HG02973 (cell line): Measurements from ENCODE around the gene MACF1.

ENCODE experiments used
- ATAC-seq: cut with Tn5 transposase; IDR thresholded peaks from one replicate; pipeline ENCODE4 v1.9.1; 2021; ENCODE audit warnings: moderate library complexity; ENCODE audit not compliant: unreplicated experiment

MACF1 gene

GRCh38 chr1:39261712-39262221, 57.3 kb downstream of the MACF1 start:
- ATAC-seq, result no peak

GRCh38 chr1:39262802-39263201, 58.3 kb downstream of the MACF1 start:
- no peak for ATAC-seq

DNA sequence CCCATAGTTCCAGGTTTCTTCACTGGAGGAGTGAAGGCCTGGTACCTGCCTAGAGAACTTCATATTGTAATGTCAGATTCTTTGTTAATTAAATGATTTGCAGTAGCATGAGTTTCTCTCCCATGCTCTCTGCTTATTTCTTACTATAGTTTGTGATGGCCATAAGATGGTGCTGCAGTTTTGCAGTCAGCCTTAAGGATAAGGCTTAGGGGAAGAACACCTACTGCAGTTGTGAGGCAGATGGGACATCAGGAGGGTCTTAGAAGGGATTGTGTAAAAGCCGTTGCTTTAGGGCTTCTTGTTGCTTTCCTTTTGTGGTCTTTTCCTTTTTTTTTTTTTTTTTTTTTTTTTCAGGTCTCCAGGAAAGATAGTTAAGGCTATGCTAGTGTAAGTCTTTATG, 61.8 kb downstream of the MACF1 start:
- ATAC-seq, result no peak

GRCh38 chr1:39266792-39267191, 62.3 kb downstream of the MACF1 start:
- ATAC-seq, result no peak

- ATAC-seq, result no peak
Observed at GRCh38 chr1:39268112-39268581, 63.7 kb downstream of the MACF1 start.

GRCh38 chr1:39268906-39269305, 64.4 kb downstream of the MACF1 start:
- no peak for ATAC-seq

GRCh38 chr1:39269349-39269748, 64.9 kb downstream of the MACF1 start:
- ATAC-seq, result no peak

- ATAC-seq, result peak; percentile 48
Observed at GRCh38 chr1:39269791-39270342, 65.4 kb downstream of the MACF1 start.

- no peak for ATAC-seq
Observed at GRCh38 chr1:39270368-39270767, 65.9 kb downstream of the MACF1 start.

GRCh38 chr1:39272027-39272797, 67.7 kb downstream of the MACF1 start:
- no peak for ATAC-seq

DNA sequence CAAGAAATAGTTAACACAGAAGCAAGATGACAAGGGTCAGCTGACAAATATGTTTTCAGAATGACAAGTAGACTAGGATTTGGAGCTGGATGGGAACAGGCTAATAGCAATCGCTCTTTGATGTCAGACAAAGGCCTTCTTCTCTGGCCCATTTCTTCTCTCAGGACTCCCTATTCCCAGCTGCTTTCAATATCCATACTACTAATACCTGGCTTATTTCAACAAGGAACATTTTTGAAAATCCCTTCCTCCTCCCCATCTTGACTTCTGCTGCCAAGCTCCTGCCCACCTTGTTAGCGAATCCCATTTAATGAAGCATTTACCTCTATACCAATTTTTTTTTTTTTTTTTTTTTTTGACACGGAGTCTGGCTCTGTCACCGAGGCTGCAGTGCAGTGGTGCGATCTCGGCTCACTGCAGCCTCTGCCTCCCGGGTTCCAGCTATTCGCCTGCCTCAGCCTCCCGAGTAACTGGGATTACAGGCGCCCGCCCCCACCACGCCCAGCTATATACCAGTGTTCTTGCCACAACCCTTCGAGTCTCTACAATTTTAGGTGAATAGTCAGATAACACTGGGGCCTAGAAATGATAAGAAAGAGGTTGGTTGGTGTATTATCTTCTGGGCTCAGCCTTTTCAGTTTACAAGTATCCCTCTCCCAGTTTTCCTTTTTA, 68.4 kb downstream of the MACF1 start:
- no peak for ATAC-seq

DNA sequence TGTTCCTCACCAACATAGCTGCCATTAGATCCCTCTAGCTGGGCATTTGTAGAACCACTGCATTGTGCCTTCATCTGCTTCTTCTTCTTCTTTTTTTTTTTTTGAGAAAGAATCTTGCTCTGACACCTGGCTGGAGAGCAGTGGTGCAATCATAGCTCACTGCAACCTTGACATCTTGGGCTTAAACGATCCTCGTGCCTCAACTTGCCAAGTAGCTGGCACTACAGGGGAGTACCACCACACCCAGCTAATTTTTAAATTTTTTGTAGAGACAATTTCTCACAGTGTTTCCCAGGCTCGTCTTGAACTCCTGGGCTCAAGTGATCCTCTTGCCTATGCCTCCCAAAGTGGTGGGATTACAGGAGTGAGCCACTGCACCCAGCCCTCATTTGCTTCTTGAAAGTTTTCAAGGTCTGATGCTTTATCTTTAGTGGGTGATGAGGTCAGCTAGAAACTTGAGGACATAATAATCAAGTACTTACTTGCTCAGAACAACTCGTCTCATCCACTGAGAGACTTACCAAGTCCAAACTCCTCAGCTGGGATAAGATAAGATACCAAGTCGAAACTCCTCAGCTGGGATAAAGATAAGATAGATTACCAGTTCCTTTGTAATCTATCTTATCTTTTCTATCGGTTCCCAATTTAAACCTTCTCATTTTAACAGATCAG, 71.5 kb downstream of the MACF1 start:
- ATAC-seq, result no peak

GRCh38 chr1:39277879-39278278, 73.4 kb downstream of the MACF1 start:
- ATAC-seq, result no peak

- no peak for ATAC-seq
Observed at GRCh38 chr1:39282537-39283216, 78.2 kb downstream of the MACF1 start.

DNA sequence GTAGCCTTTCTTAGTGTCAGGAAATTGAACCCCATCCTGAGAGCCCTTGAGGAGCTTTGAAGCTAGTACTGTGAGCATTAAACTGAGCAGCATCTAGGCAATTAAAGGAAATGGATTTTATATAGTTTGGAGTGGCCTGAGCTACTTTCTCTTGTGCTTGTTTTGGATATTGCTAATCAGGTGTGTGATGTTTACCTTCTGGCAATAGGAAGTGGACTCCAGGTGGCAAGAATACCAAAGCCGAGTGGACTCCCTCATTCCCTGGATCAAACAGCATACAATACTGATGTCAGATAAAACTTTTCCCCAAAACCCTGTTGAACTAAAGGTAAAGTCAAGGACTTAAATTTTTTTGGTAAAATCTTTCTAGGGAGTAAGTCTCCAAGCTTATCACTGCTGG, 79.4 kb downstream of the MACF1 start:
- ATAC-seq, result no peak

GRCh38 chr1:39287541-39287940, 83.0 kb downstream of the MACF1 start:
- ATAC-seq, result no peak

- ATAC-seq, result no peak
Observed at GRCh38 chr1:39288735-39289465, 84.4 kb downstream of the MACF1 start.

GRCh38 chr1:39292401-39292800, 87.9 kb downstream of the MACF1 start:
- ATAC-seq, result no peak

- ATAC-seq, result no peak
Observed at GRCh38 chr1:39293375-39294070, 89.0 kb downstream of the MACF1 start.

DNA sequence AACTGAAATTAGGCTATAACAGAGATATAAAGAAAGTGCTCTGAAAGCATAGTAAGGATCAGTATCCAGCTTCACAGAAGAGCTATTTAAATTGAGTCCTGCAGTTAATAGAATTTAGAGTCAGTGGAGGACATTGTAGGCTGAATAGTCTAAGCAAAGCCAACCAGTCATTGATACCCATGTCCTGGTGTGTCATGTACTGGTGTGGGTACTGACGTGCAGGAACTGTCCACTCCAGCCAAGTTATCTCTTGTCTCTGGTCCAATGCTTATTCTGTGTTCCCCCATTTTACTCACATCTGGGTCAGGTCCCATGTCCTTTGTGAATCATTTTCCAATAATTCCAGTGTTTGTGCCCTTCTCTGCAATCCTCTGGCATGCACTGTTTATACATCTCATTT, 90.0 kb downstream of the MACF1 start:
- ATAC-seq, result no peak
